ENCODE data around the gene TUBGCP3.

Gene TUBGCP3

DNA sequence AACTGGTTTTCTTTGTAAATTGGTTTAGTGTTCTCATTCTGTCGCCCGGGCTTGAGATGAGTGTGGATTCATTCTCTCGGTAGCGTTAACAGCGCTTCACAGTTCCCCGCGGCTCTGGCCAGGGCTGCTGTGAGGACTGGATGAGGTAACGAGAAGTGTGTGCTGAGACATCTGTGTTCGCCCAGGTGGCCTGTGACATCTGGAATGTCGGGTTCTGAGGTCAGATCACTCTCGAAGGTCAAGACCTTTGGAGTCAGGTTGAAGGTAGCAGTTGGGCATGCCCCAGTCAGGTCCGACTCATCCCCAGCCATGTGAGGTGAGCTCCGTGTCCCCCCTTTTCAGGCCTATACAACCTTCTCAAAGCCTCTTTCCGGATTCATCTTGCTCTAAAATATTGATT lies 13.4 kb upstream of the TUBGCP3 start:
- Histone ChIP-seq H3K36me3 (no peaks in the 10 kb centered on the region), H3K27me3 (no peaks in the 10 kb centered on the region), H3K4me1 (ENCODE audit: control insufficient read depth in 1 of 2, insufficient read depth in 1 of 2, low read depth in 1 of 2, low read length in 1 of 2) (peaks cover 5 to 10% of the 10 kb centered on the region in 2 experiments), H3K9me3 (no peaks in the 10 kb centered on the region), H3K4me3 (ENCODE audit: low read depth in 1 of 2, low read length in 1 of 2) (no peak overlapping the region), H3K27ac (no peak overlapping the region)
- TF ChIP-seq CTCF (IDR thresholded peaks at IDR 0.05), result no peak

DNA sequence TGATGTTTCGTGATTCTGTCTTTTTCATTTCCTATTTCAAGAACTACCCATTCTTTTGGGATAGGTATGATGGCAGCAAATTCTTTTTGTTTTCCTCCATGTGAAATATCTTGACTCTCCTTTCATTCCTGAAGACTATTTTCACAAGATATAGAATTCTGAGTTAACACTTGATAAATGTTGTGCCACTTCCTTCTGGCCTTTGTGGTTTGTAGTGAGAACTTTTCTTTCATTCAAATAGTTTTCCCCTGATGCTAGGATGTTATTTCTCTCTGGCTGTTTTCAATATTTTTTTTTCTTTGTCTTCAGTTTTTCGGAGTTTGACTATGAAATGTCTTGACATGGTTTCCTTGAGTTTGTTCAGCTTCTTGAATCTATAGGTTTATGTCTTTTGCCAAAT lies 8.3 kb upstream of the TUBGCP3 start:
- no peak for TF ChIP-seq CTCF (IDR thresholded peaks at IDR 0.05)
- Histone ChIP-seq H3K27me3 (no peaks in the 10 kb centered on the region), H3K4me1 (ENCODE audit: control insufficient read depth in 1 of 2, insufficient read depth in 1 of 2, low read depth in 1 of 2, low read length in 1 of 2) (peaks cover 3 to 6% of the 10 kb centered on the region in 2 experiments), H3K4me3 (ENCODE audit: low read depth in 1 of 2, low read length in 1 of 2) (no peak overlapping the region), H3K36me3 (no peaks in the 10 kb centered on the region), H3K9me3 (no peaks in the 10 kb centered on the region), H3K27ac (no peak overlapping the region)

DNA sequence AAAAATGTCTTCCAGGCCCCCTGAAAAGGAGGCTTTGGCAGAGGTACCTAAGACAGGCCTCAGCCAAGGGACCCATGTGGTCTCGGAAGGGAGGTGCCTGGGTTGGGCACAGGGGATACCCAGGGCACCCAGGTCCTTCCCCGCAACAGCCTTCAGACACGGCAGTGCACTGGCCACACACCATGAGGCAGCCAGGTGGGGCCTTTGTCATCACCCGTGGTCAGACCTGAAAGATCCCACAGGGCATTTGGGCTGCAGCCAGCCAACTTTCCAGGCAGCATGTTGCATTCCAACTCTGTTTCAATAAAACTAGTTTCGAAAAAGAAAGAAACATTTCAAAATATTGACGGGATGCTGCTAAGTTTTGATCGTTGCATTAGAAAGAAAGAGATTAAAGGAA lies 4.7 kb upstream of the TUBGCP3 start:
- no peaks in the 10 kb centered on the region for H3K9me3 ChIP-seq
- no peak for TF ChIP-seq CTCF (IDR thresholded peaks at IDR 0.05)

GRCh38 chr13:112592181-112592580 lies 4.2 kb upstream of the TUBGCP3 start:
- no peaks in the 10 kb centered on the region for H3K9me3 ChIP-seq
- no peak for TF ChIP-seq CTCF (IDR thresholded peaks at IDR 0.05)
- no peak overlapping the region for H3K4me3 ChIP-seq (ENCODE audit: low read depth in 1 of 2, low read length in 1 of 2)
- no peaks in the 10 kb centered on the region for H3K36me3 ChIP-seq
- peaks cover 18 to 19% of the 10 kb centered on the region in 2 experiments for H3K4me1 ChIP-seq (ENCODE audit: control insufficient read depth in 1 of 2, insufficient read depth in 1 of 2, low read depth in 1 of 2, low read length in 1 of 2)
- no peaks in the 10 kb centered on the region for H3K27me3 ChIP-seq
- no peak overlapping the region for H3K27ac ChIP-seq

More for the DNA sequence above, 4.7 kb upstream of the TUBGCP3 start:
- peaks cover 16 to 18% of the 10 kb centered on the region in 2 experiments for H3K4me1 ChIP-seq (ENCODE audit: control insufficient read depth in 1 of 2, insufficient read depth in 1 of 2, low read depth in 1 of 2, low read length in 1 of 2)
- no peak overlapping the region for H3K4me3 ChIP-seq (ENCODE audit: low read depth in 1 of 2, low read length in 1 of 2)
- H3K27me3 ChIP-seq, result no peaks in the 10 kb centered on the region
- no peaks in the 10 kb centered on the region for H3K36me3 ChIP-seq
- no peak overlapping the region for H3K27ac ChIP-seq

DNA sequence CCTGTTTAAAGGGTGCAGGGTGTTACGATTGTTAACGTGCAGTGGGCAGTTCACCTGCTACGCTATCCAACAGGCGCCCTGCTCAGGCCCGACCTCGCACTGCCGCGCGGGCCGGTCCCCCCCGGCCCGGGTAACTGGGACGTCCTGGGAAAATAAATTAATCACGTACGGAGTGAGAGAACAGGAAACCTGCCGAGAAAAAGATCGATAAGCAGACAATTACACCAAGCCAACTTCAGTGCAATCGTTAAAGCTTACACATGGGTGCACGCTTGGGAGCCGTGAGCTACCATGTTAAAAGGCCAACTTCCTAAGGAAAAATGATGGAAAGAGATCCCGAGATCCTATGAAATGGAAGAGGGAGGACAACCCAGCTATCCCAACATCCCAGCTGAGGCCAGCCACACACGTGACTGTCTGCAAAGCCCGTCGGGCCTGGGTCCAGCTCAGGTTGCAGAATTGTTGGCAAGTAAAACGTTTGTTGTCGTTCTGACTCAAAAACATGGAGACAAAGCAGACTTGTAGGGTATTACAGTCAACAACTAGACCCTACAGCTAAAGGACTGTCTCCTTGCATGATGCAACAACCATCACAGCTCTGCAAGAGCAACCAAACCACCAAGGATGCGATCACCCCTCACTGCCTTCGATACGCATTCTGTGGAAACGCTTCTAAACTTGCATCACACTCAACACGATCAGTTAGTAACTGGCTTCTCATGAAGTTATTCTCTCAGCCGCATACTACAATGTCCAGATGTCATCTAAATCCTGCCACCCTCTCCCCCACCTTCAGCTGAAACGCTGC lies 741 bp upstream of the TUBGCP3 start:
- Histone ChIP-seq H3K4me3 (ENCODE audit: low read depth in 1 of 2, low read length in 1 of 2) (peak overlapping the region; percentile 89 to 96), H3K27ac (peak overlapping the region; percentile 90), H3K27me3 (no peaks in the 10 kb centered on the region), H3K9me3 (no peaks in the 10 kb centered on the region), H3K4me1 (ENCODE audit: control insufficient read depth in 1 of 2, insufficient read depth in 1 of 2, low read depth in 1 of 2, low read length in 1 of 2) (peaks cover 38 to 45% of the 10 kb centered on the region in 2 experiments), H3K36me3 (no peaks in the 10 kb centered on the region)
- TF ChIP-seq CTCF (IDR thresholded peaks at IDR 0.05), result no peak
